Stimulated activated CD8-positive, alpha-beta memory T cell treated with anti-CD3 and anti-CD28 coated beads, Interleukin-15, amount 100 ng/mL, for 1 hour (primary cell): ENCODE data around the gene HDHD3.
A peak's percentile ranks its signal among the peaks of the same experiment; 100 is the strongest.

ENCODE experiments used
- DNase-seq: peaks from one replicate; pipeline ENCODE4 v3.0.0-alpha.2; 2020; ENCODE audit warnings: low read depth

Gene HDHD3

DNA sequence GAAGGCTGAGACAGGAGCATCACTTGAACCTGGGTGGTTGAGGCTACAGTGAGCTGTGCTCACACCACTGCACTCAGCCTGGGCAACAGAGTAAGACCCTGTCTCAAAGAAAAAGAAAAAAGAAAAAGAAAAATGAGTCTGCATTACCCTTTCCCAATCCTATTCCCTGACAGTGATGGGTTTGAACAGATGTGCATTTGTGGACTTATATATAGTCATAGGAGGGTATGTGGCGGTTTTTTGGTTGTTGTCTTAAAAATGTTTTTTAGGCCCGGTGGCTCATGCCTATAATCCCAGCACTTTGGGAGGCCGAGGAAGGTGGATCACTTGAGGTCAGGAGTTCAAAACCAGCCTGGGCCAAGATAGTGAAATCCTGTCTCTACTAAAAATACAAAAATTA lies 13.4 kb downstream of the HDHD3 start:
- DNase-seq, result no peak

DNA sequence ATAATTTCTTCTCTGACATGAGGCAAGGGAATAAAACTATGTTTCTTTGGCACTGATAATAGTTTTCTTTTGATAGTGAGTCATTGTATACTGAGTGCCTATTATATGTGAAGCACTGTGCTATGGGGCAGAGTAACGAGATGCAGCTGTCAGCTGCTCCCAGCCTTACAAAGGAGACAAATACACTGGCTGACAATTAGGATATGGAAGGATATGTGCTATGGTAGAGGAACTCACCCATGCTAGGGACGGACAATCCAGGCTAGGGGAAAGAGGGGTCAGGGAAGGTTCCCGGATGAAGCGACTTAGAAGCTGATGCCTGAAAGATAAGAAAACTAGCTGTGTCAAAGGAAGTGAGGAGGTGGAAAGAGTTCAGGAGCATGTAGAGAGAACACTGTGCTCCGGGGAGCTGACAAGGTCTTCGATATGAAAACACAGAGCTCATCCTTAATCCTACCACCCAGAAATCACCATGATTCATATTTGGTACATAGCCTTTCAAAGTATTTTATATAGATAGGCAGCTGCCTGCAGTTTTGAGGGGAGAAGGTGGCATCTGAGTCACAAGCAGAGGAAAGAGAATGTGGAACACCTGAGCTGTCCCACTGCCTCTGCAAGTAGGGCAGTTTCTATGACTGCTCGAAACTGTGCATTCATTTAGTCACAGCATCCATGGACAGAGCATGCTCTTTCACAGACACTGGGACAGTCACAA lies 15.3 kb downstream of the HDHD3 start:
- DNase-seq, result no peak

DNA sequence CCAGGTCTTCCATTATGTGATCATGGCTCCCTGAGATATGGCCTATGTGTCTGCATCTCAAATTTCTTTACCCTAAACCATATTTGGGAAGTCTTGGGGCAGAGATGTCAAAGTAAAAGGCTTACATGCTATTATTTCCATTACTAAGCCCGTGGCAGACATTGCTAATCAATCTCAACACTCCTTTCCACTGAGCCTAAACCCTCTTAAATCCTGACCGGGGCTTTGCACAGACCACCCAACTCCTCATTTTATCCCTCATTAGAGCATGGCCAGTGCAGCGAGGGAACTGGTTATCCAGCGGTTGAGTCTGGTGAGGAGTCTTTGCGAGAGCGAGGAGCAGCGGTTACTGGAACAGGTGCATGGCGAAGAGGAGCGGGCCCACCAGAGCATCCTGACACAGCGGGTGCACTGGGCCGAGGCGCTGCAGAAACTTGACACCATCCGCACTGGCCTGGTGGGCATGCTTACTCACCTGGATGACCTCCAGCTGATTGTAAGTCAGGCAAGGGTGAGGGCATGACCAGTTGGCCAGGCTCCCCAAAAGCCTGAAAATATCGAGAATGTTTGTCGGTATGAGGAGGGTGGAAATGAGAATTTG lies 16.4 kb downstream of the HDHD3 start:
- DNase-seq, result no peak

DNA sequence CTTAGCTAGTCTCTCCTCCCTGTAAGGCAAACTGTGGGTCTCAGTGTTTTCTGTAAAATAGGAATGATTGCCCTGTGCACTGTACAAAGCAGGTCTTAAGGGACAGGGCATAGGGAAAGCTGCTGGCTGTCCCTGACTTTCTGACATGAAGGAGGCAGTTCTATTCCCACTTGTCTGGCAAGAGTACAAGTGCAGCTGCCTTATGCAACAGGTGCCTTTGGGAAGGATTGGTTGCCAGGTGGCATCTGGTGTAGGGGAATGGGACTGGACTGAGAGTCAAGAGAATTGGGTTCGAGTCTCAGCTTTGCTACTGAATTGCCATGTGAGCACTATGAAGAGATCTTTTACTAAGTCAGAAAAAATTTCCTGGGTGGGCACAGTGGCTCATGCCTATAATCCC lies 17.4 kb downstream of the HDHD3 start:
- no peak for DNase-seq

DNA sequence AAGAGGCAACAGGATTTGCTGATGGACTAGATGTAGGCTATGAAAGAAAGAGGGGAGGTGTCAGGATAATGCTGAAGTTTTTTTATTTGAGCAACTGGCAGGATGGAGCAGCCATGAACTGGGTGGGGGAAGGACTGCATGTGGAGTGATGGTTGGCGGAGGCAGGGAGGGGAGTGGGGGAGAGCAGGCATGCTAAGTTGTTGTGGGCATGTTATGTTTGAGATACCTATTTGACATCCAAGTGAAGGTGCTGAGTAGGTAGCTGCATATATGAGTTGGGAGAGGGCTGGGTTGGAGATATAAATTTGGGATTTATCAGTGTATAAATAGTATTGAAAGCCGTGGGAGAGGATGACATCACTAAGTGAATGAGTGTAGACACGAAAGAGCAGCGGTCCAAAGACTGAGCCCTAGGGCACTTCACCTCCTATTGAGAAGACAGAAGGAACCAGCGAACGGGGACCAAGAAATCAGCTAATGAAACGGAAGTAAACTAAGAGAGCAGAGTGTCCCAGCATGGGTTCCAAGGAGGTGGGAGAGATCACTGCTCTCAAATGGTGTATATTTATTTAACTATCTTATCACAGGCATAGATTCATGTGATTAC lies 20.0 kb downstream of the HDHD3 start:
- DNase-seq, result no peak

DNA sequence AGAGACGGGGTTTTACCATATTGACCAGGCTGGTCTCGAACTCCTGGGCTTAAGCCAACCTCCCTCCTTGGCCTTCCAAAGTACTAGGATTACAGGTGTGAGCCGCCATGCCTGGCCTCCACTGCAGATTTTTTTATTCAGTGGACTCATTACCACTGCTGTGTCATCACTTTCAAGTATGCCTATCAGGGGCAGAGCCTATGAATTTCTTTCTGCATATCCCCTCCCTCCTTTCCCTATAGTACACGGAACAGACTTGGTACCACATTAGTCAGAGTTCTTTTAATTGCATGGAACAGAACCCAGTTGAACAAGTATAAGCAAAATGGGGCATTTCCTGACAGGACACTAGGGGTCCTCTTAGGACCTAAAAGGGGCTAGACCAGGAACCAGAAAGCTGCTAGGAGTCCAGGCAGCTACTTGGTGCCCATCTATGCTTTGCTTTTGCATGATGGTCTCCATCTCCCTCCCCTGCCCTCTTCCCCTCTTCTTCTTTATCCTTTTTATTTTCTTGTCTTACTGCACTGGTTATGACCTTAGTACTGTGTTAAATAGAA lies 21.7 kb downstream of the HDHD3 start:
- no peak for DNase-seq

DNA sequence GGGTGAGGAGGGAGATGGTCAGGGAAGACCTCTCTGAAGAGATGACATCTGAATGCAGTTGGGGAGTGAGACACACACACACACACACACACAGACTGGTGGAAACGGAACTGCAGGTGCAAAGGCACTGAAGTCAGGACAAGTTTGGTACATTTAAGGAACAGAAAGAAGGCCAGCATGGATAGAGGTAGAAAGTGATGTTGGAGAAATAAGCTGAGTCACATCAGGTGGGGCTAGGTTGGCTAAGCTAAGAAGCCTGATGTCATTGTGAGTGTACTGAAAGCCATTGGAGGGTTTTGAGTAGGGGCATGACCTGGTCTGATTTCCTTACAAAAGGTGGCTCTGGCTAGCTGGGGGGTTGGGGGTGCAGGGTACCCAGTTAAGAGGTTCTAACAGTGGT lies 24.4 kb downstream of the HDHD3 start:
- no peak for DNase-seq

DNA sequence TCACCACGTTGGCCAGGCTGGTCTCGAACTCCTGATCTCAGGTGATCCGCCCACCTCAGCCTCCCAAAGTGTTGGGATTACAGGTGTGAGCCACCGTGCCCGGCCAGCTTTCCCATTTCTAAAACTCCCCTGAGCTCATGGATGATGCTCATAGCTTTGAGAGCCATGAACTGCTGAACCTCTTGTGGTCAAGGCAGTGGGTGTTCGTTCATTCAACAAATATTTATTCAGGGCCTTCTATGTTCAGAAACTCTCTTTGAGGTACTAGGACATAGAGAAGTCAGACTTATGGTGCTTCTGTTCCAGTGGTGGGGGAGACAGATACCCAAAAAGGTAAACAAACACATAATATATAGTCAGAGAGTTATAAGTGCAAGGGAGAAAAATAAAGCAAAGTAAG lies 24.8 kb downstream of the HDHD3 start:
- DNase-seq, result no peak

DNA sequence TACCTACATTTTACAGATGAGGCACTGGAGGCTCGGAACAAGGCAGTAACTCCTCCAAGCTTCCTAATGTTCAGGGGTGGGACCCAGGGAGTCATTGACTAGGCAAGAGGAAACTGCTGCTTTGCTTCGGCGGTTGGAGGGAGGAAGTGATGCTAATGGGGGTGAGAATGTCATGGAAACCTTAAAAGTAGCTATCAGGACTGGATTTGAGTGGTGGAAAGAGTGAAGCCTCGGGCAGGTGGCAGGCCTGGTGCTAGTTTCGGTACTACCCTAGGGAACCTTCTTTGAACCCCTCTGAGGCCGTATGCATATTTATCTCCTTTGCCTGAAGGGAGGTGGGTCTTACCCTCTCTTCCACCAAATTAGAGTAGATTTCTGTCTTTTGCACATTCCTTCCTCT lies 25.8 kb downstream of the HDHD3 start:
- DNase-seq, result no peak

DNA sequence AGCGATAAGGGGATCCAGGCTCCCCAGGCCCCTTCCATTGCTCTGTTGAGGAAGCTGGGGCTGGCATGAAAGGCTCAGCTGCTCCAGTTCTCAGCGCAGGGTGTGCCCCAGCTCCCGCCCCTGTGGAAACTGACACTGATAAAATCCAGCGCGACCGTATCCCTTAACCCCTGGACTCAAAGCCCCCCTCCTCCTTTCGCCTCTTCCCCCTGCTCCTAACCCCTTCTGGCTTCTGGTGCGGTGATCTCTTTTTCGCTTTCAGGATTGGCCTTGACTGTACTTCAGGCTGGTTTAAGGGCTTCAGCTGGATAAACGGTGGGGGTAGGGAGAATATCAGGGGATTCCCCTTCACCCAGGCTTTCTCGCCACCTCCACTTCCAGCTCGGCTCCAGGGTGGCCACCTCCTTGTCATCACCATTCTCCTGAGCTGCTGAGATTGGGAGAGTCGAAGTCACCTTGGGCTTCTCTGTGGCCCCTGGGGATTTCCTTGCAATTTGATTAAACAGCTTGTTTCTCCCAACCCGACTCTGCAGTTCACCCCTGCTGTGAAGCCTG lies 26.6 kb downstream of the HDHD3 start:
- DNase-seq, result no peak

DNA sequence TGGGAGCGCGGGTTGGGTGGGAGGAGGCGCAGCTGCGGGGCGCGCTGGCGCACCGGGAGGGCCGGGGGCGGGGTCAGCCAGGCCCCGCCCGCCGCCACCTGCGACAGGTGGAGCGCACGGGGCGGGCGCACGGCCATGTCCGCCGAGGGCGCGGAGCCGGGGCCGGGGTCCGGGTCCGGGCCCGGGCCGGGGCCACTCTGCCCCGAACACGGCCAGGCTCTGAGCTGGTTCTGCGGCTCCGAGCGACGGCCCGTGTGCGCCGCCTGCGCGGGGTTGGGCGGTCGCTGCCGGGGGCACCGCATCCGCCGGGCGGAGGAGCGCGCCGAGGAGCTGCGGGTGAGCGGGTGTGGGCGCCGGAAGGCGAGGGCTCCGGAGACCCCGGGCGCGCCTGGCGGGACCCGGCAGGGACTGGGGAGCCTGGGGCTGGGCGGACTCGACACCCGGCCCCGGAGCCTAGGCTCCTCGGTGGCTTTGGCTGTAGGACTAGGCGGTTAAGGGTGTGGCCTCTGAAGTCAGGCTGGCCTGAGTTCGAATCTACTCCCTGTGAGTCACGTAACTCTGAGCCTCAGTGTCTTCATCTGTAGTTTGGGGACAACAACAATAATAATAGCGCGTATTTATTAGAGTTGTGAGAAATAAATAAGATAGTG lies 27.2 kb downstream of the HDHD3 start, which contains the start of gene BSPRY:
Gene BSPRY (plus strand): TSS at position 97 of the 650 bp plus-strand sequence. CDS start 39 bp downstream, at position 136.
- DNase-seq, result no peak

DNA sequence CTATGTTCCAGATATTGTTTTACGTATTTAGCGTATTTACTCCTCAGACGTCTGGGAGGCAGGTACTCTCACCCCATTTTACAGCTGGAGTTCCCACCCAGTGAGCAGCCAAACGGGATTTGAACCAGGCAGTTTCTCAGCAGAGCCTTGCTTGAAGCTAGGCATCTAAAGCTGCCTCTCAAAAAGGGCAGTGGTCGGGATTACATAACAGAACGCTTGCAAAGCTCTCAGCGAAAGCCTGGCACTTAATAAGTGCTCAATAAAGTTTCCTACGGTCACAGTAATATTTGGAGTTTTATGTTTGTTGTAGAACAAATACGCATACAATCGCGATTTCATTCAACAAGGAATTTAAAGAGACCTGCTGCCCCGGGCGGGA lies 27.7 kb downstream of the HDHD3 start:
- DNase-seq, result no peak

DNA sequence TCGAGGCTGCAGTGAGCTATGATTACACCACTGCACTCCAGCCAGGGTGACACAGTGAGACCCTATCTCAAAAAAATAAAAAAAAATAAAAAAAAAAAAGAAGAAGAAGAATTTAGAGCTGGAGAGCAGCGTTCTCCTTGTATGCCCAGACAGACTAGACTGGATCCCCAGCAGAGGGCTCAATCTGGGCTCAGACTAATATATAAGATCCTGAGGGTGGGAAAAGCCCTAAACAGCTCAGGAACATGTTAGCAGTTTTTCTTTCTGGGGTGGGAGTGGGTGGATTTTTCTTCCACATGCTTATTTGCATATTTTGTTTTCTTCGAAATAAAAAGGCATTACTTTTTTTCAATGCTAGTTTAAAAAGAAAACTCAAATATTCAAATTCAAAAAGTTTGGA lies 28.3 kb downstream of the HDHD3 start:
- no peak for DNase-seq

DNA sequence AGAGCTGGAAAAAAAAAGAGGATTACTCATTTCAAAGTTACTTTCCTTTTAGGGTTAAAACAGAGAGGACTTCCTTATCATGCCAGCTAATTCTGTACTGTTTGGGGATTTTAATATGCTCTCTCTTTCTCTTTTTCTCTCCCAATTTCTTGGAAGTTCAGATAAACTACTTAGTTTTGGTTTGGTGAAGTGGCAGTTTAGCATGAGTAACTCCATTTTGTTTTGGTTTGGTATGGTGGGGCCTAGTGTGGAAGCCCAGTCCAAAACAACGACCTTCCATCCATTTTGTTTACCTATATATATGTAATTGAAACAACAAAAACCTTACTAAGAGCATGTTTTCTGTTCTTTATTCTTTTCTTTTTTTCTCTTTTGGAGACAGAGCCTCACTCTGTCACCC lies 31.1 kb downstream of the HDHD3 start:
- DNase-seq, result no peak

DNA sequence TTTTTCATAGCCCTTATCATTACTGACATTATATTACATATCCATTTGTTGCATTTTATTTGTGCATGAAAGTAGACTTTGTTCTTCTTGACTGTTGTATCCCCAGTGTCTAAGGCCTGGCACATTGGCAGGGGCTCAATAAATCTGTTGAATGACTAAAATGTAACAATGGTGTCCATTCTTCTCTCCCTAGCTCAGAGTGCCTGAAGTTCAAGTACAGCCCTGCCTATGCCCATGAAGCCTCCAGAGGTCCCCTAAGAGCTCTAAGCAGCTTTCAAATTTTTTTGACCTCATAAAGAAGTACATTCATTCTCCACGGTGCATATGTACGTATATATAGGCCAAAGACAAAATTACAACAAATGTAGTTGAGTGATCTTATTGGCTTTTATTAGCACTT lies 31.6 kb downstream of the HDHD3 start:
- DNase-seq, result no peak

DNA sequence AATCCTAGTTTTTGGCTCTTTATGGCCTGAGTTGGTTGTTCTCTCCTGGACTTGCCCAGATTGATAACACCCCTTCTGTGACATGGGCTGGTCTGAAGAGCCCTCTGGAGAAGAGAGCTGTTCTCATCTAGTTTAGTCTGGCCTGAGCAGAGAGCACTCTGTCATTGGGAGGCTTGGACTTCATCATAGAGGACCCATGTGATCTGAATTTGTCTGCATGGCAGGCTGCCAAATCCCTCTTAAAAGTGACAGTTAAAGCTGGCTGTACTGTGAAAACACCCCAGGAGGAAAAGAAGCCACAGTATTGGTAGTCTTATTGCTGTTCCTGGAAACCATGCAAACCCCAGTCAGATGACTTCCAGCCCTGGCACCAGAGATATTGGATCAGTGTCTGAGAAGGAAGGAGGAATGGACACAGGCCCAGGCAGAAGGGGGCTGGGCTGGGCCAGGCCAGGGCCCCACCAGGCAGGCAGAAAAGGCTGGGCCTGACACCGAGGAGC lies 33.0 kb downstream of the HDHD3 start:
- no peak for DNase-seq

DNA sequence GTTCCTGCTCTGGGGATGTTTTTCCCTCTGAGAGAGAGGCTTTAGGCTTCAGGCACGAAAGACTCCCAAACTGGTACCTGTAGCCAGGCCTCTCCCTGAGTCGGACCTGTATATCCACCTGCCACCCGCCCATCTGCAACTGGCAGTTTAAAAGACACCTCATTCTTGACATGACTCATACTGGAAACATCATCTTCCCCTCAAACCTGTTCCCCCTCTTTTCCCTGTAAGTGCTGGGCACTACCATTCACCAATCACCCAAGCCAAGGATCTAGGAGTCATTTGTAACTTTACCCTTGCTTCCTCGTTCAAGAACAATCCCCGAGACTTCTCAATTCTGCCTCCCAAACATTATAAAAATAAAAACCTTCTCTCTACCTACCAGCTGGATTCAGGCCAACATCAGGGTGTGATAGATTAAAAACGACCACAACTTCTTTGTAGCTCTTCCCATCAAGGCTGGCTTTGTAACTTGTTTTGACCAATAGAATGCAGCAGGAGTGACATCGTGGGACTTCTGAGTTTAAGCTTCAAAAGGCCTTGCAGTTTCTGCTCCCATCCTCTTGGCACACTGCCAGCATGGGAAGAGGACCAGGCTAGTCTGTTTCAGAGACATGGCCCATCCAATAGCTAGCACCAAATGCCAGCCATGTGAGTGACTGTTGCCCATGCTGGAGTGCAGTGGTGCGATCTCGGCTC lies 34.9 kb downstream of the HDHD3 start:
- no peak for DNase-seq

DNA sequence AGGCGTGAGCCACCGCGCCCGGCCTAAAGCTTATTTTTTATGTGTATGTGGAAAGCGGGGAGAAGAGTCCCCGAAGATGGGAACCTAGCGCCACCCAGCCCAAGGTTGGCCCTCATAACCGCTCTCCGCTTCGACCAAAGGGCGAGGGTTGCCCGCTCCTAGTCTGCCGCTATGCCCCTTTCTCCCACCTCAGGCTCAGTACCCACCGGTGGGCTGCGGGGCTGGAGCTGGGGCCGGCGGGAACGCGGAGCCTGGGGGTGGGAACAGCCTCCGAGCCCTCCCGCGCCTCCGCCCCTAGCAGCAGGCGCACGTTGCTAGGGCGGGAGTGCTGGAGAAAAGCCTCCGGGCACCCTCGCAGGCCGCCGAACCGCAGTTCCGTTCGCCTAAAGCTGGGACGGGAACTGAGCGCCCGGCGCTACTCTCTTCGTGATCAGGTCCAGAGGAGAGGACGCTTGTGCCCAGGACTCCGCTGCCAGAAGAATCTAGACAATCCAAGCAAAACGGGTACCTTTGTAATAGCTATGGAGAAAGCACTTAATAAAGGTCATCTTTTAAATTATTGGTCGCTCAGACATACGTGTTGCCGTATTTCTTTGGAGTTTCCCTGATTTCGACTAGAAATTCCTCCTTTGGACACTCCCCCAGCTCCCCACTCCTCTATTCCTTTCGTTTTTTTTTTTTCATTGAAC lies 36.6 kb downstream of the HDHD3 start, which contains the start of gene WDR31:
Gene WDR31 (minus strand): TSS at position 265 of the 689 bp plus-strand sequence. CDS start 8,253 bp downstream, outside the sequence.
- DNase-seq, result peak; percentile 59

DNA sequence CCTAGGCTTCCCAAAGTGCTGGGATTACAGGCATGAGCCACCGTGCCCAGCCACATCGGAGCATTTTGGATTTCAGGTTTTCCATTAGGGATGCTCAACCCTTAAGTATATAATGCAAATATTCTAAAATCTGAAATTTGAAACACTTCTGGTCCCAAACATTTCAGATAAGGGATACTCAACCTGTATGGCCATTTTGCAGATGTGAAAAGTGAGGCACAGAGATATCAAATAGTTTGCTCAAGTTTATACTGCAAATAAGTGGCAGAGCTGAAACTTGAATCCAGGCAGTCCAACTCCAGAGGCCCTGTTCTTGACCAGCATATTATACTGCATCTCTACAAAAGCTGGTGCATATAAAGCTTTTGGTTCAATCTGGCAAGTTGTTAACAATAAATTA lies 39.1 kb downstream of the HDHD3 start:
- no peak for DNase-seq

DNA sequence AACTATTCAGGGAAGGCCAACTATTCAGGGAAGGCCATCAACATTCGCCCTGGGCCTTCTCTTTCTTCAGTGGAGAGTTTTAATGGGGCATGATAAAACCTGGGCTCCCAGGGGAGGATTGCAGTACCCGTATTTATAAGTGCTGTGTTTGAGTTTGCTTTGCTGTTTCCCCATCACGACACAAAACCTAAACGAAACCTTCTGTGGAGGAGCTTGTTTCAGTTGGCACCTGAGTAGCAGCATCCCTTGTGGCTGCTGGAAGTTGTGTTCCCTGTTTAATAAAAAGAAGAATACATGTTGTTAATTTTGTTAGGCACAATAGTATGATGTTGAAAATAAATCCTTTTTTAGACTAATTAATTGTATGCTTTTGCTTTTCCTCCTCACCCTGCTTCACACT lies 45.0 kb downstream of the HDHD3 start:
- DNase-seq, result no peak
